Adipocyte (in vitro differentiated cells): ENCODE results near the gene ZNF275.
"Not testable (repeated sequence)": the region's sequence is repeated elsewhere in the genome, so short reads cannot be mapped to it uniquely, and the experiment has no call there.

ENCODE experiments used
- DNase-seq: peaks from one replicate; pipeline ENCODE4 v3.0.0-alpha.2; 2015; ENCODE audit warnings: low read depth
- H3K27me3 ChIP-seq: replicated peaks from 2 replicates; pipeline ENCODE4 v1.7.0; 2013; ENCODE audit warnings: mild to moderate bottlenecking, low read length, moderate library complexity; ENCODE audit not compliant: control insufficient read depth, insufficient read depth
- H3K36me3 ChIP-seq: 2 replicates; pipeline ENCODE4 v1.7.0; 2013; ENCODE audit warnings: low read length, mild to moderate bottlenecking, moderate library complexity; ENCODE audit not compliant: control insufficient read depth, insufficient read depth, severe bottlenecking
- H3K4me1 ChIP-seq: 2 replicates; pipeline ENCODE4 v1.7.0; 2013; ENCODE audit warnings: mild to moderate bottlenecking, low read length, moderate library complexity; ENCODE audit not compliant: control insufficient read depth, insufficient read depth
- H3K4me3 ChIP-seq: 2 replicates; pipeline ENCODE4 v1.7.0; 2013; ENCODE audit warnings: mild to moderate bottlenecking, low read length, moderate library complexity
- H3K9ac ChIP-seq: 2 replicates; pipeline ENCODE4 v1.7.0; 2013; ENCODE audit warnings: mild to moderate bottlenecking, low read length, moderate library complexity
- H3K9me3 ChIP-seq: 2 replicates; pipeline ENCODE4 v1.7.0; 2013; ENCODE audit warnings: mild to moderate bottlenecking, low read length, moderate library complexity; ENCODE audit not compliant: control insufficient read depth

ZNF275 gene

GRCh38 chrX:153380691-153381090, 46.7 kb downstream of the ZNF275 start:
- H3K36me3 ChIP-seq: no peaks in the 10 kb centered on the region
- H3K9ac ChIP-seq: no peak overlapping the region
- peaks cover 7% of the 10 kb centered on the region for H3K4me1 ChIP-seq
- peaks cover 4% of the 10 kb centered on the region for H3K9me3 ChIP-seq
- no peak overlapping the region for H3K4me3 ChIP-seq
- H3K27me3 ChIP-seq: no peaks in the 10 kb centered on the region
- DNase-seq: no peak

- DNase-seq: peak; percentile 86
Measured at GRCh38 chrX:153381684-153382532, 48.0 kb downstream of the ZNF275 start.

GRCh38 chrX:153382563-153383482, 48.9 kb downstream of the ZNF275 start:
- H3K4me3 ChIP-seq: no peak overlapping the region
- no peak overlapping the region for H3K9ac ChIP-seq
- no peak for DNase-seq

More at GRCh38 chrX:153381684-153382532, 48.0 kb downstream of the ZNF275 start:
- Histone ChIP-seq H3K27me3 (peaks cover 5% of the 10 kb centered on the region), H3K9ac (peak overlapping the region; percentile 46), H3K4me1 (peaks cover 7% of the 10 kb centered on the region), H3K9me3 (peaks cover 4% of the 10 kb centered on the region), H3K36me3 (no peaks in the 10 kb centered on the region), H3K4me3 (peak overlapping the region; percentile 45)

GRCh38 chrX:153384390-153384789, 50.4 kb downstream of the ZNF275 start:
- no peak overlapping the region for H3K4me3 ChIP-seq
- H3K27me3 ChIP-seq: peaks cover 8% of the 10 kb centered on the region
- peaks cover 7% of the 10 kb centered on the region for H3K4me1 ChIP-seq
- DNase-seq: no peak
- no peaks in the 10 kb centered on the region for H3K9me3 ChIP-seq
- no peaks in the 10 kb centered on the region for H3K36me3 ChIP-seq
- H3K9ac ChIP-seq: no peak overlapping the region

More at GRCh38 chrX:153382563-153383482, 48.9 kb downstream of the ZNF275 start:
- H3K9me3 ChIP-seq: no peaks in the 10 kb centered on the region
- H3K27me3 ChIP-seq: peaks cover 8% of the 10 kb centered on the region
- H3K4me1 ChIP-seq: peaks cover 7% of the 10 kb centered on the region
- no peaks in the 10 kb centered on the region for H3K36me3 ChIP-seq

- H3K36me3 ChIP-seq, H3K4me3 ChIP-seq, DNase-seq, H3K4me1 ChIP-seq, H3K27me3 ChIP-seq, H3K9ac ChIP-seq, H3K9me3 ChIP-seq: not testable (repeated sequence)
Measured at GRCh38 chrX:153384973-153385372, 51.0 kb downstream of the ZNF275 start.

GRCh38 chrX:153386097-153386496, 52.1 kb downstream of the ZNF275 start:
- Histone ChIP-seq H3K27me3 (peaks cover 8% of the 10 kb centered on the region), H3K9me3 (no peaks in the 10 kb centered on the region), H3K4me3 (no peak overlapping the region), H3K4me1 (peaks cover 7% of the 10 kb centered on the region), H3K9ac (no peak overlapping the region), H3K36me3 (no peaks in the 10 kb centered on the region)
- DNase-seq: no peak

GRCh38 chrX:153387345-153387744, 53.4 kb downstream of the ZNF275 start:
- H3K9me3 ChIP-seq: no peaks in the 10 kb centered on the region
- peaks cover 8% of the 10 kb centered on the region for H3K27me3 ChIP-seq
- no peak overlapping the region for H3K9ac ChIP-seq
- no peaks in the 10 kb centered on the region for H3K36me3 ChIP-seq
- DNase-seq: no peak
- no peaks in the 10 kb centered on the region for H3K4me1 ChIP-seq
- H3K4me3 ChIP-seq: no peak overlapping the region

GRCh38 chrX:153387987-153388721, 54.2 kb downstream of the ZNF275 start:
- Histone ChIP-seq H3K4me1 (peaks cover 4% of the 10 kb centered on the region), H3K36me3 (no peaks in the 10 kb centered on the region), H3K9ac (no peak overlapping the region), H3K27me3 (peaks cover 13% of the 10 kb centered on the region), H3K9me3 (no peaks in the 10 kb centered on the region), H3K4me3 (no peak overlapping the region)
- DNase-seq: no peak

GRCh38 chrX:153388722-153389459, 54.9 kb downstream of the ZNF275 start:
- Histone ChIP-seq H3K36me3 (no peaks in the 10 kb centered on the region), H3K9me3 (no peaks in the 10 kb centered on the region), H3K4me1 (peaks cover 5% of the 10 kb centered on the region), H3K4me3 (no peak overlapping the region), H3K27me3 (peaks cover 20% of the 10 kb centered on the region), H3K9ac (no peak overlapping the region)
- no peak for DNase-seq

GRCh38 chrX:153389460-153389768, 55.5 kb downstream of the ZNF275 start:
- not testable (repeated sequence) for DNase-seq

More at GRCh38 chrX:153389460-153389768, 55.5 kb downstream of the ZNF275 start:
- not testable (repeated sequence) for H3K9me3 ChIP-seq, H3K4me1 ChIP-seq, H3K9ac ChIP-seq, H3K4me3 ChIP-seq, H3K36me3 ChIP-seq
- peaks cover 25% of the 10 kb centered on the region for H3K27me3 ChIP-seq
